ENCODE data around the gene FZD2.
A peak's percentile ranks its signal among the peaks of the same experiment; 100 is the strongest.

The FZD2 gene

GRCh38 chr17:44578947-44579346, 21.7 kb downstream of the FZD2 start:
- Histone ChIP-seq H3K27ac (no peak overlapping the region), H3K9me3 (no peaks in the 10 kb centered on the region), H3K4me1 (peaks cover 0 to 3% (median 0%) of the 10 kb centered on the region in 4 donors), H3K36me3 (no peaks in the 10 kb centered on the region), H3K4me3 (no peak overlapping the region), H3K27me3 (no peaks in the 10 kb centered on the region)
- DNase-seq, result no peak
- TF ChIP-seq CTCF (IDR thresholded peaks at IDR 0.05), result no peak
- intact Hi-C loops (cut with DNase I; ENCODE audit: low total_unique reads), result no loop called here

DNA sequence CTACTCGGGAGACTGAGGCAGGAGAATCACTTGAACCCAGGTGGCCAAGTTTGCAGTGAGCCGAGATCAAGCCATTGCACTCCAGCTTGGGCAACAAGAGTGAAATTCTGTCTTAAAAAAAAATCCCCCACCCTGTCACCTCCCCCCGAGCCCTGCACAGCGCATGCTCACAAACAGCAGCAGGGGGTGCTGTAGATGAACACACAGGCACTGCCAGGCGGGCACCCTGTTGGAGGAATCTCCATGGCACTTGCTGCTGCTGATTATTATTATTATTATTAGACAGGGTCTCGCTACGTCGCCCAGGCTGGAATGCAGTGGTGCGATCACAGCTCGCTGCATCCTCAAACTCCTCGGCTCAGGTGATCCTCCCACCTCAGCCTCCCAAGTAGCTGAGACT, 24.6 kb downstream of the FZD2 start:
- Histone ChIP-seq H3K4me1 (peaks cover 0 to 30% (median under 1%) of the 10 kb centered on the region in 4 donors), H3K27ac (no peak overlapping the region), H3K4me3 (no peak overlapping the region), H3K36me3 (no peaks in the 10 kb centered on the region), H3K9me3 (no peaks in the 10 kb centered on the region), H3K27me3 (no peaks in the 10 kb centered on the region)
- TF ChIP-seq CTCF (IDR thresholded peaks at IDR 0.05), result no peak
- DNase-seq, result no peak
- intact Hi-C loops (cut with DNase I; ENCODE audit: low total_unique reads), result loop anchor here (2.0 kb wide), 1 partner anchor 55 kb away; no protein-coding TSS in a partner anchor

DNA sequence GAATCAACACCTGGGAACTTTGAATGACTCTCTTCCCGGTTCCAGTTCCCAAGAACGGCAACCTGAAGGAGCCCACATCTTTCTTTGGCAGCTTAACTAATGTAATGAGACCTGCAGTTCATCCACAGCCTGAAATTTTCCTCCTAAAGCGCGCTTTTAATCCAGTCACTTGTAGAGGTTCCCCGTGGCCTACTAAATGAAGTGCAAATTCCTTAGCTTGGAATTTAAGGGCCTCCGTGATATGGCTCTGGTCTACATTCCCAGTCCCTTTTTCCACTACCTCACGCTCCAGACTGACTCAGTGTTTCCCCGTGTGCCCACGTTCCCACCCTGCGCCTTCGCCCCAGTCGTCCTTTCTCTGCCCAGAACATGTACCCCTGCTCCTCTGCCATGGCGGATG, 27.2 kb downstream of the FZD2 start:
- no peak for TF ChIP-seq CTCF (IDR thresholded peaks at IDR 0.05)
- intact Hi-C loops (cut with DNase I; ENCODE audit: low total_unique reads), result no loop called here
- H3K9me3 ChIP-seq, result no peaks in the 10 kb centered on the region
- DNase-seq, result no peak
- H3K27me3 ChIP-seq, result no peaks in the 10 kb centered on the region
- H3K4me3 ChIP-seq, result no peak overlapping the region
- H3K4me1 ChIP-seq, result peaks cover 0 to 44% (median 9%) of the 10 kb centered on the region in 4 donors
- H3K36me3 ChIP-seq, result no peaks in the 10 kb centered on the region
- peak overlapping the region; percentile 55 to 80 for H3K27ac ChIP-seq

DNA sequence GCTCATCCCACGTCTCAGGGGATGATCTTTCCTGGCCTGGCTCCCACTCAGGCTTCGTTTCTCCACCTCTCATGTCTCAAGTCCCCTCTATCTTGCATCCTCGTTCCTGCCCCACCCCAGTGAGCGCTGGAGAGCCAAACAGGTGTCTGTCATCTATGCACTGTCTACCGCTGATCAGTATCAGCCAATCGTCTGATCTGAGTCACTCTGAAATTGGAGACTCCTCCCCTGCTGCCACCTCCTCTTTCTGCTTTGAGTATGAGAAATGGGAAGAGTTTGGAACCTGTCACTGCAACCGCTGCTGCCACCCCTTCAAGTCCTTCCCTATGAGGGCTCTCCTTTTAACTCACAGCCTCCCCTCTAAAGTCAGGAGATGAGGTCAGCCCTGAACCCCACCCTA, 28.0 kb downstream of the FZD2 start:
- intact Hi-C loops (cut with DNase I; ENCODE audit: low total_unique reads), result no loop called here
- no peak for DNase-seq
- Histone ChIP-seq H3K27me3 (no peaks in the 10 kb centered on the region), H3K36me3 (no peaks in the 10 kb centered on the region), H3K27ac (peak overlapping the region in 1 of 2 donors; percentile 80), H3K4me3 (no peak overlapping the region), H3K9me3 (no peaks in the 10 kb centered on the region), H3K4me1 (peaks cover 0 to 44% (median 9%) of the 10 kb centered on the region in 4 donors)
- TF ChIP-seq CTCF (IDR thresholded peaks at IDR 0.05), result no peak

GRCh38 chr17:44587339-44587738, 30.1 kb downstream of the FZD2 start:
- Histone ChIP-seq H3K9me3 (no peaks in the 10 kb centered on the region), H3K27me3 (no peaks in the 10 kb centered on the region), H3K4me1 (peaks cover 0 to 44% (median 9%) of the 10 kb centered on the region in 4 donors), H3K27ac (peak overlapping the region; percentile 63 to 80), H3K4me3 (no peak overlapping the region), H3K36me3 (no peaks in the 10 kb centered on the region)
- no peak for TF ChIP-seq CTCF (IDR thresholded peaks at IDR 0.05)
- intact Hi-C loops (cut with DNase I; ENCODE audit: low total_unique reads), result no loop called here
- peak; percentile 39 to 82 for DNase-seq

Measured in tibial artery (tissue), 4 donors.